Stomach (tissue), 4 donors: ENCODE data around the gene PLEKHG3.

ENCODE experiments used
- CTCF ChIP-seq, 7 experiments: fragments of 450-650 bp in 4 of 7; fragments of 200-600 bp in 3 of 7; sonication (generic) in 3 of 7; IDR thresholded peaks; one replicate each; pipeline ENCODE4 v1.5.1; 2016 to 2019; ENCODE audit warnings: antibody characterized with exemption in 7 of 7, control low read depth in 2 of 7, mild to moderate bottlenecking in 1 of 7
- EP300 ChIP-seq: sonication (generic); formaldehyde crosslinking; IDR thresholded peaks from one replicate; pipeline ENCODE4 v1.6.1; 2017; ENCODE audit warnings: antibody characterized with exemption
- POLR2A ChIP-seq, 4 donors: fragments of 450-650 bp; IDR thresholded peaks; one replicate each; pipeline ENCODE4 v1.6.1; 2016; ENCODE audit warnings: antibody characterized with exemption in 4 of 4, control low read depth in 2 of 4, mild to moderate bottlenecking in 1 of 4, moderate library complexity in 1 of 4

DNA sequence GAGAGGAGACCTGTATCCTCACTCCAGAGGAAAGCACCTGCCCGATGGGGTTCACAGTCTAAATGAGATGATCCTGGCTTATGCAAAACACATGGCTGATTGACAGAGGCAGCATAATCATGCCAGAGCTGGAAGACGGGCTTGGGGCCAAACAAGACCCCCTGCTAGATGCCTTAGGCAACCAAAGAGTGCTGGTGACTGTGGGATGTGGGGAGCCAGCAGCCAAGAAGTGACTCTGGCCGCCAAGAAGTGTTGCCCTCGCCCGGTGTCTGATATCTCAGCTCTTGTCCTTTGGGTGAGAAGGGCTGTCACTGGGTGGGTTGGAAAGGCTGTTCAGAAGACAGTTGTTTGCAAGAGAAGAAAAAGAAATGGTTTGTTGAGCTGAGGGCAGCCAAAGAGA, 56.7 kb downstream of the PLEKHG3 start:
- TF ChIP-seq CTCF (IDR thresholded peaks at IDR 0.05), result no peak
- no peak for TF ChIP-seq POLR2A (IDR thresholded peaks at IDR 0.05)
- TF ChIP-seq EP300, result no peak
